H1 (cell line): ENCODE data around the gene ALLC. TPM values are rescaled to one million over a fixed set of nuclear protein-coding genes. Genes with fewer than 3 reads are reported as not detected.

ENCODE experiments used
- CBX5 ChIP-seq: fragments of 300-800, 300-1000 bp; sonication (generic); IDR thresholded peaks from 2 replicates; pipeline ENCODE4 v1.7.1; 2016; ENCODE audit warnings: antibody characterized with exemption, low read length, low read depth
- CHD2 ChIP-seq: IDR thresholded peaks from 2 replicates; pipeline ENCODE4 v1.6.1; 2012; ENCODE audit warnings: low read length, improper control_type of control experiment
- MAFK ChIP-seq: IDR thresholded peaks from 2 replicates; pipeline ENCODE4 v1.6.1; 2012; ENCODE audit warnings: low read depth, mild to moderate bottlenecking, improper control_type of control experiment, low read length
- NRF1 ChIP-seq: IDR thresholded peaks from 2 replicates; pipeline ENCODE4 v1.6.1; 2011; ENCODE audit warnings: mild to moderate bottlenecking, low read depth, low read length, improper control_type of control experiment
- PHF8 ChIP-seq: fragments of 200-600 bp; sonication (generic); conservative IDR thresholded peaks from 2 replicates; pipeline ENCODE4 v1.7.1; 2012; ENCODE audit warnings: low read depth, mild to moderate bottlenecking, inconsistent platforms, low read length, moderate library complexity
- POLR2A ChIP-seq, 2 experiments: IDR thresholded peaks; 1 replicate in 1 of 2; 2 replicates in 1 of 2; pipeline ENCODE4 v1.6.1; 2011; ENCODE audit warnings: low read depth in 2 of 2, low read length in 2 of 2, mild to moderate bottlenecking in 2 of 2; ENCODE audit errors: control extremely low read depth in 1 of 2
- SUZ12 ChIP-seq: fragments of 200-600 bp; sonication (generic); IDR thresholded peaks from 2 replicates; pipeline ENCODE4 v1.6.1; 2012; ENCODE audit warnings: mild to moderate bottlenecking, inconsistent platforms, low read length, moderate library complexity, mixed read lengths
- TAF7 ChIP-seq: optimal IDR thresholded peaks from 2 replicates; pipeline ENCODE3; 2011; ENCODE audit warnings: low read depth, mild to moderate bottlenecking, inconsistent platforms, low read length, moderate library complexity, borderline replicate concordance
- polyA plus RNA-seq, 7 experiments: library from polyadenylated mRNA; depleted of rRNA in 3 of 7; stranded (reverse) in 5 of 7; unstranded in 2 of 7; fragments of >200 nt in 5 of 7; fragments of 200-250 nt in 2 of 7; gene quantifications; 1 replicate in 5 of 7; 2 replicates in 1 of 7; 4 replicates in 1 of 7; pipeline versions ENCODE4 v1.2.1 to v1.2.3, GENCODE V29; 2011 to 2013; ENCODE audit warnings: missing spikeins in 2 of 7, mixed read lengths in 2 of 7
- total RNA-seq: library from RNA; stranded (reverse); fragmentation: NEBNext Ultra II Directional; extraction: Animal tissue kit (Norgen Biotek cat#: 25700); gene quantifications from 2 replicates; pipeline ENCODE4 v1.2.1, GENCODE V29; 2021
- TF ChIP-seq, protein P1 (sequence below): fragments of 300-600 bp; sonication (generic); IDR thresholded peaks from 2 replicates; pipeline ENCODE4 v1.7.1; 2012; ENCODE audit warnings: low read length, moderate library complexity, mild to moderate bottlenecking, inconsistent platforms; ENCODE audit not compliant: insufficient replicate concordance
- TF ChIP-seq, protein P2 (sequence below): IDR thresholded peaks from 2 replicates; pipeline ENCODE4 v1.6.1; 2012; ENCODE audit warnings: inconsistent platforms

The ALLC gene
- total and polyA plus RNA-seq, 2 of the 8 experiments (the other 6 are each of a cell fraction or from before 2014, with no cell fraction given): not detected

DNA sequence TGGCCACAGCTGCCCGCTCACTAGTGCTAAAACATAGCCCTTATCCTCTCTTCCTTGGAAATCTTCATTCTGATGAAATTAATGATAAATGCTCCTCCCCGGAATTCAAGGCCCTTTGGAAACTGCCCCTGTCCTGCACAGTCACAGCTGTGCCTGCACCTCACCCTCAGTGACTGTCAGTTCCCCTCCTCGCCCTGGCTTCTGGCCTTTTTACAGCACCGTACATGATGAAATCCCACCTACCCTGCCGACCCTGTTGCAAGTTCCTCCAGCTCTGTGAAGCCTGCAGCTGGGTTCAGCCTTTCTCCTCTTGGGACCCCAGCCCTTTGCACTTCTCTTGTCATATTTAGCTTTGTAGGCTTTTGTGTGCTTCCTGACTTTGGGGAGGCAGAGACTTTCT, 93.8 kb downstream of the ALLC start (continued):
- TF ChIP-seq, protein P1, sequence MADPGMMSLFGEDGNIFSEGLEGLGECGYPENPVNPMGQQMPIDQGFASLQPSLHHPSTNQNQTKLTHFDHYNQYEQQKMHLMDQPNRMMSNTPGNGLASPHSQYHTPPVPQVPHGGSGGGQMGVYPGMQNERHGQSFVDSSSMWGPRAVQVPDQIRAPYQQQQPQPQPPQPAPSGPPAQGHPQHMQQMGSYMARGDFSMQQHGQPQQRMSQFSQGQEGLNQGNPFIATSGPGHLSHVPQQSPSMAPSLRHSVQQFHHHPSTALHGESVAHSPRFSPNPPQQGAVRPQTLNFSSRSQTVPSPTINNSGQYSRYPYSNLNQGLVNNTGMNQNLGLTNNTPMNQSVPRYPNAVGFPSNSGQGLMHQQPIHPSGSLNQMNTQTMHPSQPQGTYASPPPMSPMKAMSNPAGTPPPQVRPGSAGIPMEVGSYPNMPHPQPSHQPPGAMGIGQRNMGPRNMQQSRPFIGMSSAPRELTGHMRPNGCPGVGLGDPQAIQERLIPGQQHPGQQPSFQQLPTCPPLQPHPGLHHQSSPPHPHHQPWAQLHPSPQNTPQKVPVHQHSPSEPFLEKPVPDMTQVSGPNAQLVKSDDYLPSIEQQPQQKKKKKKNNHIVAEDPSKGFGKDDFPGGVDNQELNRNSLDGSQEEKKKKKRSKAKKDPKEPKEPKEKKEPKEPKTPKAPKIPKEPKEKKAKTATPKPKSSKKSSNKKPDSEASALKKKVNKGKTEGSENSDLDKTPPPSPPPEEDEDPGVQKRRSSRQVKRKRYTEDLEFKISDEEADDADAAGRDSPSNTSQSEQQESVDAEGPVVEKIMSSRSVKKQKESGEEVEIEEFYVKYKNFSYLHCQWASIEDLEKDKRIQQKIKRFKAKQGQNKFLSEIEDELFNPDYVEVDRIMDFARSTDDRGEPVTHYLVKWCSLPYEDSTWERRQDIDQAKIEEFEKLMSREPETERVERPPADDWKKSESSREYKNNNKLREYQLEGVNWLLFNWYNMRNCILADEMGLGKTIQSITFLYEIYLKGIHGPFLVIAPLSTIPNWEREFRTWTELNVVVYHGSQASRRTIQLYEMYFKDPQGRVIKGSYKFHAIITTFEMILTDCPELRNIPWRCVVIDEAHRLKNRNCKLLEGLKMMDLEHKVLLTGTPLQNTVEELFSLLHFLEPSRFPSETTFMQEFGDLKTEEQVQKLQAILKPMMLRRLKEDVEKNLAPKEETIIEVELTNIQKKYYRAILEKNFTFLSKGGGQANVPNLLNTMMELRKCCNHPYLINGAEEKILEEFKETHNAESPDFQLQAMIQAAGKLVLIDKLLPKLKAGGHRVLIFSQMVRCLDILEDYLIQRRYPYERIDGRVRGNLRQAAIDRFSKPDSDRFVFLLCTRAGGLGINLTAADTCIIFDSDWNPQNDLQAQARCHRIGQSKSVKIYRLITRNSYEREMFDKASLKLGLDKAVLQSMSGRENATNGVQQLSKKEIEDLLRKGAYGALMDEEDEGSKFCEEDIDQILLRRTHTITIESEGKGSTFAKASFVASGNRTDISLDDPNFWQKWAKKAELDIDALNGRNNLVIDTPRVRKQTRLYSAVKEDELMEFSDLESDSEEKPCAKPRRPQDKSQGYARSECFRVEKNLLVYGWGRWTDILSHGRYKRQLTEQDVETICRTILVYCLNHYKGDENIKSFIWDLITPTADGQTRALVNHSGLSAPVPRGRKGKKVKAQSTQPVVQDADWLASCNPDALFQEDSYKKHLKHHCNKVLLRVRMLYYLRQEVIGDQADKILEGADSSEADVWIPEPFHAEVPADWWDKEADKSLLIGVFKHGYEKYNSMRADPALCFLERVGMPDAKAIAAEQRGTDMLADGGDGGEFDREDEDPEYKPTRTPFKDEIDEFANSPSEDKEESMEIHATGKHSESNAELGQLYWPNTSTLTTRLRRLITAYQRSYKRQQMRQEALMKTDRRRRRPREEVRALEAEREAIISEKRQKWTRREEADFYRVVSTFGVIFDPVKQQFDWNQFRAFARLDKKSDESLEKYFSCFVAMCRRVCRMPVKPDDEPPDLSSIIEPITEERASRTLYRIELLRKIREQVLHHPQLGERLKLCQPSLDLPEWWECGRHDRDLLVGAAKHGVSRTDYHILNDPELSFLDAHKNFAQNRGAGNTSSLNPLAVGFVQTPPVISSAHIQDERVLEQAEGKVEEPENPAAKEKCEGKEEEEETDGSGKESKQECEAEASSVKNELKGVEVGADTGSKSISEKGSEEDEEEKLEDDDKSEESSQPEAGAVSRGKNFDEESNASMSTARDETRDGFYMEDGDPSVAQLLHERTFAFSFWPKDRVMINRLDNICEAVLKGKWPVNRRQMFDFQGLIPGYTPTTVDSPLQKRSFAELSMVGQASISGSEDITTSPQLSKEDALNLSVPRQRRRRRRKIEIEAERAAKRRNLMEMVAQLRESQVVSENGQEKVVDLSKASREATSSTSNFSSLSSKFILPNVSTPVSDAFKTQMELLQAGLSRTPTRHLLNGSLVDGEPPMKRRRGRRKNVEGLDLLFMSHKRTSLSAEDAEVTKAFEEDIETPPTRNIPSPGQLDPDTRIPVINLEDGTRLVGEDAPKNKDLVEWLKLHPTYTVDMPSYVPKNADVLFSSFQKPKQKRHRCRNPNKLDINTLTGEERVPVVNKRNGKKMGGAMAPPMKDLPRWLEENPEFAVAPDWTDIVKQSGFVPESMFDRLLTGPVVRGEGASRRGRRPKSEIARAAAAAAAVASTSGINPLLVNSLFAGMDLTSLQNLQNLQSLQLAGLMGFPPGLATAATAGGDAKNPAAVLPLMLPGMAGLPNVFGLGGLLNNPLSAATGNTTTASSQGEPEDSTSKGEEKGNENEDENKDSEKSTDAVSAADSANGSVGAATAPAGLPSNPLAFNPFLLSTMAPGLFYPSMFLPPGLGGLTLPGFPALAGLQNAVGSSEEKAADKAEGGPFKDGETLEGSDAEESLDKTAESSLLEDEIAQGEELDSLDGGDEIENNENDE: no peak
- TF ChIP-seq TAF7 (no peak), NRF1 (no peak), POLR2A (IDR thresholded peaks at IDR 0.05; ENCODE audit: control extremely low read depth in 1 of 2, low read depth in 2 of 2, low read length in 2 of 2) (no peak), CBX5 (no peak), PHF8 (no peak), CHD2 (no peak), SUZ12 (no peak), MAFK (no peak)
- TF ChIP-seq, protein P2, sequence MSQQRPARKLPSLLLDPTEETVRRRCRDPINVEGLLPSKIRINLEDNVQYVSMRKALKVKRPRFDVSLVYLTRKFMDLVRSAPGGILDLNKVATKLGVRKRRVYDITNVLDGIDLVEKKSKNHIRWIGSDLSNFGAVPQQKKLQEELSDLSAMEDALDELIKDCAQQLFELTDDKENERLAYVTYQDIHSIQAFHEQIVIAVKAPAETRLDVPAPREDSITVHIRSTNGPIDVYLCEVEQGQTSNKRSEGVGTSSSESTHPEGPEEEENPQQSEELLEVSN: no peak
